HG03342 (cell line): Measurements from ENCODE around the gene POLR3B.

Source experiments
- ATAC-seq: cut with Tn5 transposase; IDR thresholded peaks from one replicate; pipeline ENCODE4 v1.9.1; 2021; ENCODE audit warnings: mild to moderate bottlenecking, moderate library complexity; ENCODE audit not compliant: unreplicated experiment

The POLR3B gene

DNA sequence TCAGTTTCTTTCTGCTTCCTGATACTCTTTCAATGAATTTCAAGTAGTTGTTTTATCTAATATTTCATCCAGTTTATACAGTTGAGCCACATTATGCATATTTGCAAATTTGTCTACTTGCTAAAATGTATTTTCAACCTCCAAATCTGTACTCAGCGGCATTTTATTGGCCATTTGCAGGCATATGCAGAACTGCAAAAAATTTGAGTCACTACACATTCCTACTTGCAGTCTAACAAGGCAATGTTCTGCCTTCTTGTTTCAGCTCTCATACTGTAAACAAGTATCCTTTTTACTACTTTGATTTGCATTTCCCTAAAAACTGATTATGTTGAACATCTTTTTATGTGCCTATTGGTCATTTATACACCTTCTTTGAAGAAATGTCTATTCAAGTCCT is 55.0 kb downstream of the POLR3B start:
- no peak for ATAC-seq

- no peak for ATAC-seq
Measured at GRCh38 chr12:106415134-106415533, 57.6 kb downstream of the POLR3B start.

DNA sequence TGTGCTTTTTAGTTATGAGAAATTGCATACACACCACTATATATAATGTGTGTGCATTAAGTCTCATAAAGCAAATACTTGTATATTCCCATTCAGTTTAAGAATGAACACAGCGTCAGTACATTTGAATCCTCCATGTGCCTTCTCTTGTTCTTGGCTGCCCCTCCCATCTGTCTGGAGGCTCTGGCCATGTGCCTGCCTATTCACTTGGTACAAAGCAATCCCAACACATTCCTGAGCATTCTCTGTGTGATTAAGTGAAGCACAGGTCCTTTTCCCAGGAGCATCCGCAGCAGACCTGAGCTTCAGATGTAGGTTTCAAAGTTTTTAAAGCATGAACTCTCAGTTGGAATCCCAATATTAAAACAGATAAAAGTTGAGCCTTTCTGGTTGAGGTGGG is 58.7 kb downstream of the POLR3B start:
- ATAC-seq = no peak

DNA sequence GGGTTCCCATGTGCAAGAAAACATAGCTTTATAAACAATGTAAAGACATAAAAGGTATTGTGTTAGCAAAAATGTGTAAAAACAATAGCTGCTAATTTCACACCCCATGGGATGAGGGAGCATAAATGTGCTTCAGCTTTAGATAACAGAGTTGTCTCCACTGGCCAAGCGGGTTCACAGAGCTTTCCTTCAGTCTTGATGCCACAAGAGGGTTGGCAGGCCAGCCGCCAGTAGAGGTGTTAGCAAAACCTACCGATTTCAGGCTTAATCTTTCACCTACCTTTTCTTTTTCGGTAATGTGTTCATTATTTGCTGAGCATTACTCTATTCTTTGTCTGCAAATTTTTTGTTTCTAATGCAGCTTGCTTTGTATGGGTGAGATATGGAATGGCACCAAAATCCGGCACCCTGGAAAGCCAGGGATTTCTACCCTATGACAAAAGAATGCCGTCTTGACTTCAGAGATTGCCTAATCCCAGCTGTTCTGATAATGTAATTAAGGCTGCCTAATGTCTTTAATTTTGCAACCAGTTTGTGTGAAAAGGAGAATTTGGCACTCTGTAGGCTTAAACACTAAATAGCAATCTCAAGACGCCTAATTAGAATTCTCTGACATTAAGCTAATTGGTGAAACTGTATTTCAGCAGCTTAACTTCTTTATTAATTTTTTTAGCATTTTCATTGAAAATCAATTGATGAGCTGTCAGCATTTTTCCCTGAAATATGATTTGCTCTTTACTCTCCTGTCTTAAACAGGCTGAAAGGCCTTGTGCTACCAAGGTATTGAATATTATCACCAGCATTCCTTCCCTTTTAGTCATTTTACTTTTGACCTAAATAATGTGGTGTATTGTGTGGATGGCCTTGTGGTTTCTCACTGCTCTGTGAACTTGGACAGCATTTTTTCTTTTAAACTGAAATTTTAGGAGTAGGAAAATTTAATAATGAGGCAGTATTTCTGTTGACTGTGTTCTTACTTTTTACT is 60.7 kb downstream of the POLR3B start:
- ATAC-seq = no peak

GRCh38 chr12:106418970-106419369 is 61.4 kb downstream of the POLR3B start:
- no peak for ATAC-seq

DNA sequence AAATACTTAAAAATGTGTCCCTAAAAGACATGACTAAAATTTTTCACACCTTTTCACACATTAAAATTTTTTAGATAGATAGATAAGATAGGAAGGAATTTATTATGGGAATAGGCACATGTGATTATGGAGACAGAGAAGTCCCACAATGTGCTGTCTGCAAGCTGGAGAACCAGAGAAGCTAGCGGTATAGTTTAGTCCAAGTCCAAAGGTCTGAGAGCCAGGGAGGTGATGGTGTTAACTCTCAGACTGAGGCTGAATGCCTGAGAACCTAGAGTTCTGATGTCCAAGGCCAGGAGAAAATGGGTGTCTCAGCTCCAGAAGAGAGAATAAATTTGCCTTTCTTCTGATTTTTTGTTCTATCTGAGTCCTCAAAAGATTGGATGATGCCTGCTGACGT is 65.7 kb downstream of the POLR3B start:
- no peak for ATAC-seq

DNA sequence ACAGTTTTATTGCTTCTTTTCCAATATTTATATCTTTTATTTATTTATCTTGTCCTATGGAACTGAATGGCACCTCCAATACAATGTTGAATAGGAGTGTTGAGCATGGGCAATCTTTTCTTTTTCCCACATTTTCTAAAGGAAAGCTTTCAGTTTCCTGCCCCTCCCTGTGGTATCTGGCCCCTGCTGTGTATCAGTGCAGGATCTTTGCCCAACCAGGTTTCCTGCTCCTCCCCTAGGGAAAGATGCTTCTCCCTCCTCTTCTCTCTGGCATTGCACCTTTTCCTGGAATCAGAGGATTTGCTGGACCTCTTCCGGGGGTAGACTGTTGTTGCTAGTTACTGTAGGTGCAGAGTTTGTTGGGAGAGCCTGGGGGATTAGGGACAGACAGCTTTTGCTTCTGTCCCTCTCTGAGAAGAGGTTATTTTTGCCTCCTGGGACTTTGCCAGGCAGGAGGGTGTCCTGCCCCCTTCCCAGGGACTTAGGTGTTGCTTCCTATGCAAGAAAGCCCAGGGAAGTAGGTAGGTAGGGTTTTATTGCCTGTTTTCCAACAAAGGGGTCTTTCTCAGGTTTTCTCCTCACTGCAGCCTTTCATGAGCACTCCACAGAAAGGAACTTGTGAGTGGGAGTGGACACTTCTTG is 67.6 kb downstream of the POLR3B start:
- ATAC-seq = no peak

GRCh38 chr12:106427917-106428316 is 70.4 kb downstream of the POLR3B start:
- ATAC-seq = no peak

GRCh38 chr12:106428384-106428783 is 70.8 kb downstream of the POLR3B start:
- no peak for ATAC-seq

GRCh38 chr12:106429043-106429552 is 71.5 kb downstream of the POLR3B start:
- no peak for ATAC-seq

DNA sequence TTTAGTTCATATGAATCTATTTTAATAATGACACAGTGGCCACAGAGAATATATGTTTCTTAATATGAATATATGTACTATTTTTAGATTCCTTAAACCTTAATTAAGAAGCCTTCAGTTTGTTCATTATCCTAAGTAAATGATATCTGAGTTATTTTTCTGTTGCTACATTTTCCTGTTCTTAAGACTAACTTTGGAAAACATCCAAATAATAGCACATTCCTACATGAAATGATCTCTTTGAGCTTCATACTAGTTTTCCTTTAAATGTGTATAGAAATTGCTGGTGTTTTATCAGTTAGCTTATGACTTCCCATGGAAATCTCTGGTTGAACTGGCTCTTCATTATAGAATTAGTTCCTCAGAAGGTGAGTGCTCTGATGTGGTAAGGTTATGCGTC is 72.1 kb downstream of the POLR3B start:
- no peak for ATAC-seq

DNA sequence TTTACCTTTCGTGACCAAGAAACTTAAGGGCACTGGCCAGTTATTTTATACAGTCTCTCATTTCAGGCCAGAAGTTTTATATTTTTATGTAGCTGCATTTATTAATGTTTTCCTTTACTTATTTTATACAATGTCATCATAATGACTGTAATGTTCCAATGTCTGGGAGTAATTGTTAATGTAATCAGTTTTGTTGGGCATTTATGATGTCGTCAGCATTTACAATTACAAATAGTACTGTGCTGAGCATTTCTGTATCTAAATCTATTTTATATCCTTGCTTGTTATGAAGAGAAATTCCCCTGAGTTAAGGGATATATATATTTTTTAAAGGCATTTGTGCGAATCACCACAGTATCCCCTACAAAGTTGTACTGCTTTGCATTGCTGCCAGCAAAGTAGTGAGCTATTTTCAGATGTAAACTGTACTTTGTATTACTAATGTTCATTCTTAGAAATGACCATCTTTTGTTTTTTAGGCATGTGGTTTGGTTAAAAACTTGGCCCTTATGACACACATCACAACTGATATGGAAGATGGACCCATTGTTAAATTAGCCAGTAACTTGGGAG is 74.4 kb downstream of the POLR3B start:
- no peak for ATAC-seq

DNA sequence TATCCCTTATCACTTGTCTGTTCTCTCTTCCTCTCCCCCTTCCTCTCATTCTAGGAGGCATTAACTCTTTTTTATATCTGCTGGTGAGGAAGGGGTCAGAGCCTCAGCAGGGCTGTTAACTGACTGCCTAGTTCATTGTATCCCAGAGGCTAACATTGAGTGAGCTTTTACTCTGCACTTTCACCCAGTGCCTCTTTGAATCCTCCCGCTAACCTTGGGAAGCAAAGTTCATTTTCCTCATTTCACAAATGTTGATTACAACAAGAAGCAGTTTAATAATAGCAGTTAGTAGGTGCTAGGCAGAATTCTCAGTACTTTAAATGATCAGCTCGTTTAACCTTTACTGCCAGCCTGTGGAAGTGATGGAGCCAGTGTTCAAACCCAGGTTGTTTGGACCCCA is 75.5 kb downstream of the POLR3B start:
- ATAC-seq = no peak

GRCh38 chr12:106434526-106434925 is 77.0 kb downstream of the POLR3B start:
- no peak for ATAC-seq

DNA sequence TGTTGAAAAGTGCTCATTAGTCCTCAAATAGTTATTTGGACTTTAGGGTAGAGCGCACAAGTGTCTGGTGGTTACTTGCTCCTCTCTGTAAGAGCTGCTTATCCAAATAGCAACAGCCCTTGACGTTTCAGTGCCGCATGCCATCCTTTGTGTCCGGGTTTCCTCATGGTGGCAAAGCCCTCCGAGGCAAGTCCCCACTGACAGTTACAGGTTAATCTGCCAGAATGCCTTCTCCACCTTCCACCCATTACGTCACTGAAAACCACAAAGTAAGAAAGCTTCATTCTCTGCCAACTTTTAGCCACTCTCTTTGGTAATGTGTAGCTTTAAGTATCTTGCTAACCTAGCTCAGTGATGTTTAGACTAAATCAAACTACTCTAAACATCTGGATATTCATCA is 78.6 kb downstream of the POLR3B start:
- ATAC-seq = no peak

GRCh38 chr12:106442575-106442974 is 85.0 kb downstream of the POLR3B start:
- ATAC-seq = no peak

DNA sequence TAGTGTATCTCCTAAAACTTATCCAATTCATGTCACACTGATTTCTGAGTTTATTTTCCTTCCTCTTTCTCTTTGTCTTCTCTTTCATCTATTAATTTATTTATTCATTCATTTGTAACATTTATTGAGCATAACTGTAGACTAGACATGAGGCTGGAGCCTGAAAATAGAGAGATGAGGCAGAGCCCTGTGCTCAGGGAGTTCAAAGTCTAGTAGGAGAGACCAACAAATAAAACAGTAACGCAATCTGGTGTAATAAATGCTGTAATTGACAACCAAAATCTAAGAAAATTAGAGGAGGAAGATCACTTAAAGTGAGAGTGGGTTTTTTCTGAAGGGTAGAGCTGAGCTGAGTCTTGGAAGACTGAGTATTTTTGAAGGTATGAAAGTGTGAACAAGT is 87.5 kb downstream of the POLR3B start:
- ATAC-seq = no peak

GRCh38 chr12:106445959-106446358 is 88.4 kb downstream of the POLR3B start:
- no peak for ATAC-seq

DNA sequence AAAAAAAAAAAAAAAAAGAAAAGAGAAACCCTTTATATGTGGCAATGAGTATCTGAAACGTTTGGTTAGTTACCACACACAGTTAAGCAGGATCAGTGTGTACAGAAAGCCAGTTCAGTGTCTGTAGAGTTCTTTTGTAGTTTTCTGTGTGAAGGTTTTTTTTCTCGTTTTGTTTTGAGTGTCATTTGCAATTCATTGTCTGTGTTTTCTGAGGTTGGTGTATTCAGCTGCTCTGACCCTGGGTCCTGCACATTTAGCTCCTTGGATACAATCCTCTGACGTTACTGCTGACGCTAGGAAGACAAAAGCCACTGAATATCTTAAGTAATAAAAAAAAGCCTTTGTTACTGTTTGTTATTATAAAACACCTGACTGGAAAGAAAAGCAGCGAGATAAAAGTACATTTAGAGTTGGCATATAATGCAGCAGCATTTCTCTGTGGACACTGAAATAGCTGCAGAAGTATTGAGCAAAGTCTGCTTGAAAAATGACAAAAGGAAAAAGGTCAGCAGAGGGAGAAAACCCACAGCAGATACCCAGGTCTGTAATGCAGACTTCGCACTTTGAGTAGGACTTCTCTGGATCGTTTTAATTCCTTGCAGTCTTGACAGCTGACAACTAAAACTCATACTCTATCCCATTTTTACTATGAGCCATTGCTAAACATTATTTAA is 89.0 kb downstream of the POLR3B start:
- ATAC-seq = no peak

- no peak for ATAC-seq
Measured at GRCh38 chr12:106452309-106452708, 94.8 kb downstream of the POLR3B start.

GRCh38 chr12:106455111-106455510 is 97.6 kb downstream of the POLR3B start:
- ATAC-seq = no peak
